HG03469 (cell line): ENCODE data around the gene KRT83.

Source experiments
- ATAC-seq: cut with Tn5 transposase; IDR thresholded peaks from one replicate; pipeline ENCODE4 v1.9.1; 2021; ENCODE audit warnings: mild to moderate bottlenecking, moderate library complexity, moderate number of reproducible peaks; ENCODE audit not compliant: unreplicated experiment

KRT83 gene

GRCh38 chr12:52320784-52321400 is at the start of gene KRT83:
TSS of gene KRT83 (minus strand) at chr12:52321398. CDS start at chr12:52321335, 63 bp downstream.
- ATAC-seq, result no peak

- no peak for ATAC-seq
Observed at GRCh38 chr12:52369809-52370208, 48.6 kb upstream of the KRT83 start.

- ATAC-seq, result no peak
Observed at GRCh38 chr12:52369211-52369610, 48.0 kb upstream of the KRT83 start.

GRCh38 chr12:52368508-52368907 is 47.3 kb upstream of the KRT83 start:
- ATAC-seq, result no peak

- no peak for ATAC-seq
Observed at GRCh38 chr12:52367876-52368275, 46.7 kb upstream of the KRT83 start.

GRCh38 chr12:52366738-52367485 is 45.7 kb upstream of the KRT83 start, which contains the start of gene KRT85:
TSS of gene KRT85 (minus strand) at chr12:52367481. CDS start at chr12:52367405, 76 bp downstream.
- ATAC-seq, result no peak

- no peak for ATAC-seq
Observed at GRCh38 chr12:52364901-52365489, 43.8 kb upstream of the KRT83 start.

GRCh38 chr12:52364061-52364460 is 42.9 kb upstream of the KRT83 start:
- no peak for ATAC-seq

- no peak for ATAC-seq
Observed at GRCh38 chr12:52363111-52363679, 42.0 kb upstream of the KRT83 start.

- no peak for ATAC-seq
Observed at GRCh38 chr12:52362118-52362726, 41.0 kb upstream of the KRT83 start.

- ATAC-seq, result no peak
Observed at GRCh38 chr12:52361553-52361952, 40.4 kb upstream of the KRT83 start.

GRCh38 chr12:52360663-52361271 is 39.6 kb upstream of the KRT83 start:
- ATAC-seq, result no peak

- no peak for ATAC-seq
Observed at GRCh38 chr12:52360106-52360662, 39.0 kb upstream of the KRT83 start.

GRCh38 chr12:52359621-52360061 is 38.4 kb upstream of the KRT83 start:
- no peak for ATAC-seq

- ATAC-seq, result peak; percentile 97
Observed at GRCh38 chr12:52358575-52359350, 37.6 kb upstream of the KRT83 start.

GRCh38 chr12:52356762-52357580 is 35.8 kb upstream of the KRT83 start:
- no peak for ATAC-seq

GRCh38 chr12:52356031-52356761 is 35.0 kb upstream of the KRT83 start:
- no peak for ATAC-seq

GRCh38 chr12:52355176-52355575 is 34.0 kb upstream of the KRT83 start:
- no peak for ATAC-seq
